Measurements from ENCODE around the gene C2. TPM values are rescaled to one million over a fixed set of nuclear protein-coding genes. Genes with fewer than 3 reads are reported as not detected.
"Not testable (repeated sequence)": the region's sequence is repeated elsewhere in the genome, so short reads cannot be mapped to it uniquely, and the experiment has no call there.

The C2 gene
- total and polyA plus RNA-seq, 4 experiments from 2014 or later: 2.1 to 3.2 TPM; not detected in 2

GRCh38 chr6:31989363-31989762 lies 61.8 kb downstream of the C2 start:
- H3K27ac Mint-ChIP-seq; H3K4me3 Mint-ChIP-seq; H3K36me3 Mint-ChIP-seq; POLR2A ChIA-PET (ENCODE audit: partially characterized antibody); CTCF ChIA-PET (ENCODE audit: partially characterized antibody); H3K27ac ChIP-seq (ENCODE audit: low read depth, low read length); H3K27me3 Mint-ChIP-seq; H3K4me1 ChIP-seq (ENCODE audit: insufficient read depth, low read length); H3K27me3 ChIP-seq (ENCODE audit: insufficient read depth, low read length); H3K9me3 ChIP-seq (ENCODE audit: control insufficient read depth in 1 of 2, low read length in 2 of 2); H3K36me3 ChIP-seq (ENCODE audit: insufficient read depth, low read length); DNase-seq; H3K4me3 ChIP-seq (ENCODE audit: low read length in 2 of 2); intact Hi-C loops (cut with micrococcal nuclease); H3K9me3 Mint-ChIP-seq; H3K4me1 Mint-ChIP-seq: not testable (repeated sequence)

- CTCF ChIA-PET (ENCODE audit: partially characterized antibody); DNase-seq: not testable (repeated sequence)
Measured at GRCh38 chr6:31994421-31994820, 66.9 kb downstream of the C2 start.

More at GRCh38 chr6:31994421-31994820, 66.9 kb downstream of the C2 start:
- H3K4me1 ChIP-seq (ENCODE audit: insufficient read depth, low read length); H3K36me3 ChIP-seq (ENCODE audit: insufficient read depth, low read length); H3K9me3 ChIP-seq (ENCODE audit: control insufficient read depth in 1 of 2, low read length in 2 of 2); intact Hi-C loops (cut with micrococcal nuclease); H3K4me3 Mint-ChIP-seq; H3K27ac ChIP-seq (ENCODE audit: low read depth, low read length); H3K4me3 ChIP-seq (ENCODE audit: low read length in 2 of 2); H3K4me1 Mint-ChIP-seq; H3K27me3 ChIP-seq (ENCODE audit: insufficient read depth, low read length); H3K36me3 Mint-ChIP-seq; H3K27me3 Mint-ChIP-seq; H3K9me3 Mint-ChIP-seq; H3K27ac Mint-ChIP-seq; POLR2A ChIA-PET (ENCODE audit: partially characterized antibody): not testable (repeated sequence)

Small RNA genes within 50 kb of the gene (microRNA-seq; reads per million reads assigned to microRNA genes)
- not detected for gene MIR1236 (ENCODE audit: borderline microRNAs expressed, borderline number of aligned reads, borderline replicate concordance)

Other genes with a start within 250 kb of the C2 start
Only the 30 nearest of the 34 such genes appear.
- gene ABHD16A, start 224.4 kb upstream of the C2 start, total RNA-seq: 10 to 100 TPM; 66.0 to 69.2 TPM
- gene ABHD16A, start 224.4 kb upstream of the C2 start, polyA plus RNA-seq: 10 to 100 TPM; 35.9 to 46.8 TPM
- not detected for gene LY6G6F, start 220.9 kb upstream of the C2 start, total RNA-seq
- gene LY6G6F, start 220.9 kb upstream of the C2 start, polyA plus RNA-seq: not detected
- gene LY6G6D, start 212.4 kb upstream of the C2 start, total RNA-seq: not detected
- gene LY6G6D, start 212.4 kb upstream of the C2 start, polyA plus RNA-seq: not detected
- gene LY6G6C, start 206.0 kb upstream of the C2 start, total RNA-seq: not detected
- gene LY6G6C, start 206.0 kb upstream of the C2 start, polyA plus RNA-seq: not detected
- gene MPIG6B, start 204.3 kb upstream of the C2 start, total RNA-seq: not detected
- gene MPIG6B, start 204.3 kb upstream of the C2 start, polyA plus RNA-seq: not detected
- 1 to 10 TPM; 5.4 to 7.4 TPM for gene DDAH2, start 198.4 kb upstream of the C2 start, total RNA-seq
- 10 to 100 TPM; 16.4 to 19.8 TPM for gene DDAH2, start 198.4 kb upstream of the C2 start, polyA plus RNA-seq
- 10 to 100 TPM; 91.0 to 98.3 TPM for gene CLIC1, start 191.2 kb upstream of the C2 start, total RNA-seq
- gene CLIC1, start 191.2 kb upstream of the C2 start, polyA plus RNA-seq: 100 to 1,000 TPM; 462 to 601 TPM
- 10 to 100 TPM; 11.4 to 12.1 TPM for gene MSH5, start 187.7 kb upstream of the C2 start, total RNA-seq
- 1 to 10 TPM in 1 of 2 donors, under 1 TPM in 1; 0.95 to 3.2 TPM for gene MSH5, start 187.7 kb upstream of the C2 start, polyA plus RNA-seq
- gene SAPCD1, start 165.1 kb upstream of the C2 start, total RNA-seq: 1 to 10 TPM; 2.7 to 3.7 TPM
- under 1 TPM in 1 of 2 donors, not detected in 1; 0.89 TPM for gene SAPCD1, start 165.1 kb upstream of the C2 start, polyA plus RNA-seq
- 1 to 10 TPM; 1.0 to 1.7 TPM for gene VWA7, start 150.4 kb upstream of the C2 start, total RNA-seq
- gene VWA7, start 150.4 kb upstream of the C2 start, polyA plus RNA-seq: 1 to 10 TPM in 1 of 2 donors, under 1 TPM in 1; 1.00 to 2.5 TPM
- gene VARS1, start 132.0 kb upstream of the C2 start, total RNA-seq: 10 to 100 TPM; 39.6 to 46.8 TPM
- gene VARS1, start 132.0 kb upstream of the C2 start, polyA plus RNA-seq: 10 to 100 TPM; 43.4 to 45.9 TPM
- gene LSM2, start 120.8 kb upstream of the C2 start, total RNA-seq: 10 to 100 TPM; 30.0 to 34.6 TPM
- 10 to 100 TPM; 67.4 to 80.4 TPM for gene LSM2, start 120.8 kb upstream of the C2 start, polyA plus RNA-seq
- 1 to 10 TPM; 8.2 to 8.3 TPM for gene HSPA1L, start 112.4 kb upstream of the C2 start, total RNA-seq
- 1 to 10 TPM; 1.1 to 4.4 TPM for gene HSPA1L, start 112.4 kb upstream of the C2 start, polyA plus RNA-seq
- gene HSPA1A, start 112.2 kb upstream of the C2 start, total RNA-seq: 10 to 100 TPM; 69.9 to 71.5 TPM
- 10 to 100 TPM; 14.6 to 71.9 TPM for gene HSPA1A, start 112.2 kb upstream of the C2 start, polyA plus RNA-seq
- 10 to 100 TPM; 58.0 to 60.8 TPM for gene HSPA1B, start 100.0 kb upstream of the C2 start, total RNA-seq
- gene HSPA1B, start 100.0 kb upstream of the C2 start, polyA plus RNA-seq: 1 to 10 TPM; 1.9 to 5.3 TPM
- gene NEU1, start 64.9 kb upstream of the C2 start, total RNA-seq: 10 to 100 TPM; 19.6 to 21.1 TPM
- gene NEU1, start 64.9 kb upstream of the C2 start, polyA plus RNA-seq: 10 to 100 TPM; 22.5 to 23.4 TPM
- gene SLC44A4, start 48.7 kb upstream of the C2 start, total RNA-seq: not detected
- gene SLC44A4, start 48.7 kb upstream of the C2 start, polyA plus RNA-seq: under 1 TPM in 1 of 2 donors, not detected in 1; 0.11 TPM
- 10 to 100 TPM; 79.1 to 82.1 TPM for gene EHMT2, start 30.0 kb upstream of the C2 start, total RNA-seq
- gene EHMT2, start 30.0 kb upstream of the C2 start, polyA plus RNA-seq: 10 to 100 TPM; 24.1 to 47.9 TPM
- 1 to 10 TPM; 2.4 to 2.5 TPM for gene ZBTB12, start 25.6 kb upstream of the C2 start, total RNA-seq
- not detected for gene ZBTB12, start 25.6 kb upstream of the C2 start, polyA plus RNA-seq
- under 1 TPM in 1 of 2 experiments, not detected in 1; 0.64 TPM for gene CFB, start 18.4 kb downstream of the C2 start, total RNA-seq
- not detected for gene CFB, start 18.4 kb downstream of the C2 start, polyA plus RNA-seq
- 10 to 100 TPM; 45.8 to 49.0 TPM for gene NELFE, start 31.3 kb downstream of the C2 start, total RNA-seq
- 10 to 100 TPM; 67.0 to 78.5 TPM for gene NELFE, start 31.3 kb downstream of the C2 start, polyA plus RNA-seq
- gene SKIC2, start 31.5 kb downstream of the C2 start, total RNA-seq: 100 to 1,000 TPM; 117 to 119 TPM
- gene SKIC2, start 31.5 kb downstream of the C2 start, polyA plus RNA-seq: 10 to 100 TPM; 21.8 to 23.0 TPM
- 10 to 100 TPM; 27.8 to 30.3 TPM for gene DXO, start 44.4 kb downstream of the C2 start, total RNA-seq
- 10 to 100 TPM; 10.8 to 11.7 TPM for gene DXO, start 44.4 kb downstream of the C2 start, polyA plus RNA-seq
- gene C4A, start 54.3 kb downstream of the C2 start, total RNA-seq: 1 to 10 TPM; 6.7 to 9.8 TPM
- under 1 TPM in 1 of 2 donors, not detected in 1; 0.17 TPM for gene C4A, start 54.3 kb downstream of the C2 start, polyA plus RNA-seq
- gene C4B, start 87.1 kb downstream of the C2 start, total RNA-seq: 1 to 10 TPM; 5.0 to 5.8 TPM
- under 1 TPM in 1 of 2 donors, not detected in 1; 0.36 TPM for gene C4B, start 87.1 kb downstream of the C2 start, polyA plus RNA-seq
- gene CYP21A2, start 110.7 kb downstream of the C2 start, total RNA-seq: under 1 TPM; 0.39 to 0.61 TPM
- gene CYP21A2, start 110.7 kb downstream of the C2 start, polyA plus RNA-seq: not detected
- 10 to 100 TPM; 16.5 to 22.4 TPM for gene TNXB, start 181.6 kb downstream of the C2 start, total RNA-seq
- under 1 TPM in 1 of 2 donors, not detected in 1; 0.31 TPM for gene TNXB, start 181.6 kb downstream of the C2 start, polyA plus RNA-seq
- 100 to 1,000 TPM; 151 to 154 TPM for gene ATF6B, start 200.5 kb downstream of the C2 start, total RNA-seq
- gene ATF6B, start 200.5 kb downstream of the C2 start, polyA plus RNA-seq: 10 to 100 TPM; 11.4 to 27.7 TPM
- gene FKBPL, start 202.6 kb downstream of the C2 start, total RNA-seq: 1 to 10 TPM; 2.2 to 2.8 TPM
- gene FKBPL, start 202.6 kb downstream of the C2 start, polyA plus RNA-seq: 1 to 10 TPM; 2.0 to 3.0 TPM
- 1 to 10 TPM; 1.5 to 1.9 TPM for gene PRRT1, start 224.2 kb downstream of the C2 start, total RNA-seq
- under 1 TPM in 1 of 2 donors, not detected in 1; 0.60 TPM for gene PRRT1, start 224.2 kb downstream of the C2 start, polyA plus RNA-seq